Measurements from ENCODE around the gene PRG2. TPM values are rescaled to one million over a fixed set of nuclear protein-coding genes. Genes with fewer than 3 reads are reported as not detected.
"Not testable (repeated sequence)": the region's sequence is repeated elsewhere in the genome, so short reads cannot be mapped to it uniquely, and the experiment has no call there.

The PRG2 gene
- total RNA-seq, 1 donor from 2014 or later, result not detected

DNA sequence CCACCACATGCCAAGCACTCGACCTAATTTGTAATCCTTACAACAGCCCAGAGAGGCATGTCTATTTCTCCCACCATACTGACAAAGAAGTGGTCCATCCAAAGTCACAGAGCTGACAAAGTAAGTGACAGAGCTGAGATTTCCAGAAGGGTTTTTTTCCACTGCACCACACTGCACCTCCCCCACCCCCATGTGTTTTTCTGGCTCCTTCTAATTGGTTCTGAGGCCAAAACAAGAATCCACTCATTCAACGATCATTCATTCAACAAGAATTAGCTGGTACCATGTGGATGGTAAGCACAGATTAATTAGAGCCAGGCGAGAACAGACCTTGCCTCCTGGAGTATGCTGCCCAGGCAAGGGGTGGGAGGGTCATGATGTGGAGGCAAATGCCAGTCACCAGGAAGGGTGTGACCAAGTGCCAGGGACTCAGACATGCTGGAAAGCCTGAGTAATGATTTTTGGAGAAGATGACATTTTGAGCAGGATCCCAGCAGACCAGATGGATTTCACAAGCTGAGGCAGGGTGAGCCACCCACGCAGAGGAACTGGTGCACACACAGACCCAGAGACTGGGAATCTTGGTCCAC lies 14.9 kb upstream of the PRG2 start:
- no peaks in the 10 kb centered on the region for H3K36me3 Mint-ChIP-seq (ENCODE audit: unreplicated experiment)
- no peak overlapping the region for H3K27ac Mint-ChIP-seq (ENCODE audit: unreplicated experiment)
- H3K4me3 Mint-ChIP-seq (ENCODE audit: unreplicated experiment), result no peak overlapping the region
- no peak for DNase-seq
- peaks cover 3% of the 10 kb centered on the region for H3K27me3 Mint-ChIP-seq (ENCODE audit: unreplicated experiment)
- peaks cover 8% of the 10 kb centered on the region for H3K9me3 Mint-ChIP-seq (ENCODE audit: unreplicated experiment)
- no peaks in the 10 kb centered on the region for H3K4me1 Mint-ChIP-seq (ENCODE audit: low read depth, unreplicated experiment)
- TF ChIP-seq, protein P1, sequence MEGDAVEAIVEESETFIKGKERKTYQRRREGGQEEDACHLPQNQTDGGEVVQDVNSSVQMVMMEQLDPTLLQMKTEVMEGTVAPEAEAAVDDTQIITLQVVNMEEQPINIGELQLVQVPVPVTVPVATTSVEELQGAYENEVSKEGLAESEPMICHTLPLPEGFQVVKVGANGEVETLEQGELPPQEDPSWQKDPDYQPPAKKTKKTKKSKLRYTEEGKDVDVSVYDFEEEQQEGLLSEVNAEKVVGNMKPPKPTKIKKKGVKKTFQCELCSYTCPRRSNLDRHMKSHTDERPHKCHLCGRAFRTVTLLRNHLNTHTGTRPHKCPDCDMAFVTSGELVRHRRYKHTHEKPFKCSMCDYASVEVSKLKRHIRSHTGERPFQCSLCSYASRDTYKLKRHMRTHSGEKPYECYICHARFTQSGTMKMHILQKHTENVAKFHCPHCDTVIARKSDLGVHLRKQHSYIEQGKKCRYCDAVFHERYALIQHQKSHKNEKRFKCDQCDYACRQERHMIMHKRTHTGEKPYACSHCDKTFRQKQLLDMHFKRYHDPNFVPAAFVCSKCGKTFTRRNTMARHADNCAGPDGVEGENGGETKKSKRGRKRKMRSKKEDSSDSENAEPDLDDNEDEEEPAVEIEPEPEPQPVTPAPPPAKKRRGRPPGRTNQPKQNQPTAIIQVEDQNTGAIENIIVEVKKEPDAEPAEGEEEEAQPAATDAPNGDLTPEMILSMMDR (IDR thresholded peaks at IDR 0.05; ENCODE audit: partially characterized antibody, unreplicated experiment), result no peak

DNA sequence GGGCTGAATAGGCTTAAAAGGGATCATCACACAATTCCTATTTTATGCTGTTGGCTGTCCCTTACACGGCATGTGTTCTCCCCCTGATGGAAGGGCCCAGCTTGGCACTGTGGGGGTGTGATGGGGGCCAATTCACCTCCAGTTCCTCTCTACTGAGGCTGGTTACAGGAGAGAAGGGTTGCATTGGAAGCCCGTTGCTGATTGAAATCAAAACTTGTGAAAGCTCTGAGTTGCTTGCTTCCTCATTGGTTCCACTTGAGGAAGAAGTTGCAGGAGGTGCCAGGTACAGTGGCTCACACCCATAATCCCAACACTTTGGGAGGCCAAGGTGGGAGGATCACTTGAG lies 13.3 kb upstream of the PRG2 start:
- Mint-ChIP-seq H3K36me3 (ENCODE audit: unreplicated experiment) (no peaks in the 10 kb centered on the region), H3K4me1 (ENCODE audit: low read depth, unreplicated experiment) (no peaks in the 10 kb centered on the region), H3K27ac (ENCODE audit: unreplicated experiment) (no peak overlapping the region), H3K4me3 (ENCODE audit: unreplicated experiment) (no peak overlapping the region), H3K9me3 (ENCODE audit: unreplicated experiment) (peaks cover 5% of the 10 kb centered on the region), H3K27me3 (ENCODE audit: unreplicated experiment) (peaks cover 3% of the 10 kb centered on the region)
- DNase-seq, result no peak
- TF ChIP-seq, protein P1 (IDR thresholded peaks at IDR 0.05; ENCODE audit: partially characterized antibody, unreplicated experiment), result no peak

DNA sequence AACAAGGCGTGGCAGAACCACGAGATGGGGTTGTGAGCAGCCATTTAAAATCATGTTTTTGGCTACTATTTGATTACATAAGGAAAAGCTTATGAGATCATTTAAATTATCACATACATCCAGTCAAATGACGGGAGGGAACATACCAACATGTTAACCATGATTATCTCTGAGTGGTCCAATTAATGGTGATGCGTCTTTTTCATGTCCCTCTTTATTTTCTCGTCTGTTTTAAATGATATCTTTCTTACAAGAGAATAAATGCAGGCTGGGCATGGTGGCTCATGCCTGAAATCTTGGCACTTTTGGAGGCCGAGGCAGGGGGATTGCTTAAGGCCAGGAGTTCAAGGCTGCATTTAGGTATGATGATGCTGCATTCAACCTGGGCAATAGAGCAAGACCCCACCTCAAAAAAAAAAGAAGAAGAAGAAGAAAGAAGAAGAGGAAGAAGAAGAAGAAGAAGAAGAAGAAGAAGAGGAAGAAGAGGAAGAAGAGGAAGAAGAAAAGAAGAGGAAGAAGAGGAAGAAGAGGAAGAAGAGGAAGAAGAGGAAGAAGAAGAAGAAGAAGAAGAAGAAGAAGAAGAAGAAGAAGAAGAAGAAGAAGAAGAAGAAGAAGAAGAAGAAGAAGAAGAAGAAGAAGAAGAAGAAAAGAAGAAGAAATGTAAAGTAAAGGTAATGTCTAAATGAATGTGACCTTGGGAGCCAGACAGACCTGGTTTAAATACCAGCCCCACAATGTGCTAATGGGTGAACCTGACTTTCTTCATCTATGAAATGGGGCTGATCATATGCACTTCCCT lies 12.8 kb upstream of the PRG2 start:
- not testable (repeated sequence) for H3K36me3 Mint-ChIP-seq (ENCODE audit: unreplicated experiment)

DNA sequence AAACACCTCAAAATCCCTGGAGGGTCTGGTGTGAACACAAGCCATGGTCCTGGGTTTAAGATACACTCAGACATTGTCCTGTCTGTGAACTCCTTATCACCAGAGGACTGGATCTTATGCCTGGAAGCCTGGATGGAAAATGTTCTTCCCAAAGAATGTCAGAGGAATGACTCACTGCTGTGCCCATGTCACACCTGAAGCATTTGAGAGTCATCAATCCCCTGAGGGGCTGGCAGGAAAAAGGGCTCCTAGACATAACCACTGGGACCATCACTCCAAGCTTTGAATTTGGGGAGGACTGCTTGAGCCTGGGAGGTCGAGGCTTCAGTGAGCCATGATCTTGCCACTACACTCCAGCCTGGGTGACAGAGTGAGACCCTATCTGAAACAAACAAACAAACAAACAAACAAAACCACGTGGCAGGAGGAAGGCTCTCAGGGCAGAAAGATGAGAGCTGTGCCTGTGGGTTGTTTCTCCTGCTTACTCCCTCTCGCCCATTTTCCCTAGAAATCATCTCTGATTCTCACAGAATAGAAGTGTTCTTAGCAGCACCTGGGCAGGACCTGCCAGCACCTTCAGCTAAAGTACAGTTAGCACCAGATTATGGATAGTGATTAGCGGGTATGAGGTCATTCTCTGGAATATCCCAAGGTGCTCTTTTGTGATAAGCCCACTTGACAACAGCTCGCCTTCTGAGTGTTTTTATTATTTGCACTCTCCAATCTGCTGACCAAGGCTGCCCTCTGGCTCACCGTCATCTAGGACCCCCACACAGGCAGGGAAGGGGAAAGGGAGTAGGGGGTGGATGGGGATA lies 11.9 kb upstream of the PRG2 start:
- H3K27ac Mint-ChIP-seq (ENCODE audit: unreplicated experiment), result no peak overlapping the region
- no peak overlapping the region for H3K4me3 Mint-ChIP-seq (ENCODE audit: unreplicated experiment)
- TF ChIP-seq, protein P1 (IDR thresholded peaks at IDR 0.05; ENCODE audit: partially characterized antibody, unreplicated experiment), result no peak
- DNase-seq, result no peak
- no peaks in the 10 kb centered on the region for H3K4me1 Mint-ChIP-seq (ENCODE audit: low read depth, unreplicated experiment)
- peaks cover 5% of the 10 kb centered on the region for H3K9me3 Mint-ChIP-seq (ENCODE audit: unreplicated experiment)
- H3K36me3 Mint-ChIP-seq (ENCODE audit: unreplicated experiment), result no peaks in the 10 kb centered on the region
- H3K27me3 Mint-ChIP-seq (ENCODE audit: unreplicated experiment), result peaks cover 3% of the 10 kb centered on the region

More for the DNA sequence above, 12.8 kb upstream of the PRG2 start:
- H3K27ac Mint-ChIP-seq (ENCODE audit: unreplicated experiment); H3K9me3 Mint-ChIP-seq (ENCODE audit: unreplicated experiment); DNase-seq; H3K4me3 Mint-ChIP-seq (ENCODE audit: unreplicated experiment); H3K27me3 Mint-ChIP-seq (ENCODE audit: unreplicated experiment); H3K4me1 Mint-ChIP-seq (ENCODE audit: low read depth, unreplicated experiment): not testable (repeated sequence)

DNA sequence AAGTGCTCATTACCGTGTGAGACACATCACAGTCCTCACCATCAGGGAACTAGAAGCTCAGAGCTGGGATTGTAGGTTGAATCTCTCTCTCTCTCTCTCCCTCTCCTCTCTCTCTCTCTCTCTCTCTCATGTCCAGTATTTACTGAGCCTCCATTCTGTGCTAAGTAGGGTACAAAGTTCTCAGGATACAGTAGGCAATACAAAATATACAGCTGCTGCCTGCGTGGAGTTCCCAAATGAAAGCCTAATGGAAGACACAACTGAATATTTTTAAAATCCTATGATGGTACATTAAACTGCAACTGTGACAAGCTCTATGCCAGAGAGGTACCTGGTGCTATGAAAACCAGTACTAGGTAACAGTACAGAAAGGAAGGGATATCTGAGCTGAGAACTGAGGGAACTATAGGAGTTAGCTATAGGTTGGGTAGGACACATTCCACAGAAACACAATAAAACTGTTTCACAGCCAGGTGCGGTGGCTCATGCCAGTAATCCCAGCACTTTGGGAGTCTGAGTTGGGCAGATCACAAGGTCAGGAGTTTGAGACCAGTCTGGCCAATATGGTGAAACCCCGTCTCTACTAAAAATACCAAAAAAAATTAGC lies 9.6 kb upstream of the PRG2 start:
- DNase-seq, result no peak
- TF ChIP-seq, protein P1 (IDR thresholded peaks at IDR 0.05; ENCODE audit: partially characterized antibody, unreplicated experiment), result no peak
- no peaks in the 10 kb centered on the region for H3K36me3 Mint-ChIP-seq (ENCODE audit: unreplicated experiment)
- H3K27me3 Mint-ChIP-seq (ENCODE audit: unreplicated experiment), result peaks cover 3% of the 10 kb centered on the region
- H3K4me3 Mint-ChIP-seq (ENCODE audit: unreplicated experiment), result no peak overlapping the region
- no peak overlapping the region for H3K27ac Mint-ChIP-seq (ENCODE audit: unreplicated experiment)
- H3K9me3 Mint-ChIP-seq (ENCODE audit: unreplicated experiment), result peaks cover 4% of the 10 kb centered on the region
- no peaks in the 10 kb centered on the region for H3K4me1 Mint-ChIP-seq (ENCODE audit: low read depth, unreplicated experiment)
